H9 (cell line): ENCODE data around the gene TEX2. TPM values are rescaled to one million over a fixed set of nuclear protein-coding genes. Genes with fewer than 3 reads are reported as not detected.

Experiments used
- DNase-seq: peaks from one replicate; pipeline ENCODE4 v3.0.0-alpha.2; 2017
- H2AFZ ChIP-seq: one replicate; pipeline ENCODE4 v1.6.1; 2013; ENCODE audit warnings: mild to moderate bottlenecking, low read length, control low read depth, moderate library complexity
- H2AK5ac ChIP-seq: 2 replicates; pipeline ENCODE4 v1.6.1; 2013; ENCODE audit warnings: low read length, control low read depth, mixed read lengths; ENCODE audit not compliant: insufficient read length
- H2BK120ac ChIP-seq: one replicate; pipeline ENCODE4 v1.6.1; 2013; ENCODE audit warnings: low read depth, mild to moderate bottlenecking, low read length, control low read depth, inconsistent platforms; ENCODE audit not compliant: poor library complexity, severe bottlenecking
- H2BK12ac ChIP-seq: 2 replicates; pipeline ENCODE4 v1.6.1; 2013; ENCODE audit warnings: low read length, control low read depth, mixed read lengths, low read depth; ENCODE audit not compliant: insufficient read length
- H2BK15ac ChIP-seq: 2 replicates; pipeline ENCODE4 v1.6.1; 2013; ENCODE audit warnings: low read depth, low read length, control low read depth
- H2BK20ac ChIP-seq: one replicate; pipeline ENCODE4 v1.6.1; 2013; ENCODE audit warnings: low read depth, mild to moderate bottlenecking, low read length, control low read depth, inconsistent platforms; ENCODE audit not compliant: poor library complexity, severe bottlenecking
- H2BK5ac ChIP-seq: 2 replicates; pipeline ENCODE4 v1.6.1; 2013; ENCODE audit warnings: low read length, control low read depth, mixed read lengths; ENCODE audit not compliant: insufficient read length
- H3K14ac ChIP-seq: 2 replicates; pipeline ENCODE4 v1.6.1; 2013; ENCODE audit warnings: low read length, control low read depth; ENCODE audit not compliant: insufficient read depth
- H3K18ac ChIP-seq: 2 replicates; pipeline ENCODE4 v1.6.1; 2013; ENCODE audit warnings: low read depth, mild to moderate bottlenecking, mixed read lengths, low read length, control low read depth; ENCODE audit not compliant: insufficient read length
- H3K23ac ChIP-seq: 2 replicates; pipeline ENCODE4 v1.6.1; 2013; ENCODE audit warnings: low read length, control low read depth, mixed read lengths, low read depth; ENCODE audit not compliant: insufficient read length
- H3K23me2 ChIP-seq: 2 replicates; pipeline ENCODE4 v1.6.1; 2013; ENCODE audit warnings: low read depth, mild to moderate bottlenecking, mixed read lengths, low read length, control low read depth; ENCODE audit not compliant: insufficient read length, poor library complexity, severe bottlenecking
- H3K27ac ChIP-seq: 2 replicates; pipeline ENCODE4 v1.5.1; 2013; ENCODE audit warnings: low read length, control low read depth, mixed read lengths, low read depth; ENCODE audit not compliant: insufficient read length
- H3K27me3 ChIP-seq: 2 replicates; pipeline ENCODE4 v1.6.1; 2013; ENCODE audit warnings: low read length, control low read depth, inconsistent platforms; ENCODE audit not compliant: insufficient read depth
- H3K4ac ChIP-seq: 2 replicates; pipeline ENCODE4 v1.6.1; 2013; ENCODE audit warnings: low read depth, mild to moderate bottlenecking, control low read depth, inconsistent platforms, low read length, moderate library complexity
- H3K4me1 ChIP-seq: 2 replicates; pipeline ENCODE4 v1.6.1; 2013; ENCODE audit warnings: low read length, control low read depth, inconsistent platforms; ENCODE audit not compliant: insufficient read depth
- H3K4me2 ChIP-seq: 2 replicates; pipeline ENCODE4 v1.6.1; 2013; ENCODE audit warnings: low read length, control low read depth, mixed read lengths; ENCODE audit not compliant: insufficient read length, insufficient read depth
- H3K56ac ChIP-seq: 2 replicates; pipeline ENCODE4 v1.6.1; 2013; ENCODE audit warnings: low read depth, mild to moderate bottlenecking, mixed read lengths, low read length, control low read depth; ENCODE audit not compliant: insufficient read length
- H3K79me1 ChIP-seq: 2 replicates; pipeline ENCODE4 v1.6.1; 2013; ENCODE audit warnings: low read depth, mild to moderate bottlenecking, moderate library complexity, low read length, control low read depth, inconsistent platforms; ENCODE audit not compliant: insufficient read depth, poor library complexity, severe bottlenecking
- H3K79me2 ChIP-seq: 2 replicates; pipeline ENCODE4 v1.6.1; 2013; ENCODE audit warnings: low read length, control low read depth, inconsistent platforms; ENCODE audit not compliant: insufficient read depth
- H3K9ac ChIP-seq: 2 replicates; pipeline ENCODE4 v1.6.1; 2013; ENCODE audit warnings: low read length, control low read depth, mixed read lengths; ENCODE audit not compliant: insufficient read length; ENCODE audit errors: extremely low read depth
- H3K9me3 ChIP-seq: one replicate; pipeline ENCODE4 v1.6.1; 2013; ENCODE audit warnings: low read depth, low read length, inconsistent platforms; ENCODE audit not compliant: control insufficient read depth
- H3T11ph ChIP-seq: one replicate; pipeline ENCODE4 v1.6.1; 2013; ENCODE audit warnings: mild to moderate bottlenecking, low read length, control low read depth, inconsistent platforms
- H4K20me1 ChIP-seq: one replicate; pipeline ENCODE4 v1.6.1; 2013; ENCODE audit not compliant: control insufficient read depth, insufficient read length, insufficient read depth
- H4K5ac ChIP-seq: 2 replicates; pipeline ENCODE4 v1.6.1; 2013; ENCODE audit warnings: low read depth, mild to moderate bottlenecking, mixed read lengths, low read length, control low read depth; ENCODE audit not compliant: insufficient read length
- H4K8ac ChIP-seq: replicated peaks from 2 replicates; pipeline ENCODE4 v1.6.1; 2013; ENCODE audit warnings: low read length, control low read depth, mixed read lengths, low read depth; ENCODE audit not compliant: insufficient read length
- H4K91ac ChIP-seq: 2 replicates; pipeline ENCODE4 v1.6.1; 2013; ENCODE audit warnings: low read depth, mild to moderate bottlenecking, moderate library complexity, mixed read lengths, low read length, control low read depth; ENCODE audit not compliant: insufficient read length
- H3K27ac Mint-ChIP-seq, 3 experiments: 2 replicates in 2 of 3; 3 replicates in 1 of 3; pipeline ENCODE4 v1.8.0; 2020 to 2021; ENCODE audit warnings: mixed read lengths in 3 of 3, mild to moderate bottlenecking in 1 of 3, moderate library complexity in 1 of 3
- H3K27me3 Mint-ChIP-seq: 2 replicates; pipeline ENCODE4 v1.8.0; 2021; ENCODE audit warnings: low read depth, mild to moderate bottlenecking, moderate library complexity, mixed read lengths
- H3K36me3 Mint-ChIP-seq, 3 experiments: 2 replicates in 2 of 3; 3 replicates in 1 of 3; pipeline ENCODE4 v1.8.0; 2020 to 2021; ENCODE audit warnings: low read depth in 3 of 3, mixed read lengths in 3 of 3; ENCODE audit not compliant: insufficient read depth in 1 of 3
- H3K4me1 Mint-ChIP-seq, 2 experiments: 2 replicates each; pipeline ENCODE4 v1.8.0; 2020; ENCODE audit warnings: mixed read lengths in 2 of 2
- H3K4me3 Mint-ChIP-seq, 2 experiments: 2 replicates in 1 of 2; 3 replicates in 1 of 2; pipeline ENCODE4 v1.8.0; 2020 to 2021; ENCODE audit warnings: mild to moderate bottlenecking in 2 of 2, mixed read lengths in 2 of 2, moderate library complexity in 1 of 2
- H3K9me3 Mint-ChIP-seq, 2 experiments: 2 replicates in 1 of 2; 3 replicates in 1 of 2; pipeline ENCODE4 v1.8.0; 2020; ENCODE audit warnings: mild to moderate bottlenecking in 2 of 2, mixed read lengths in 2 of 2, moderate library complexity in 1 of 2
- WGBS: extraction: QIAGEN DNeasy Blood & Tissue Kit; methylation state at CpG from one replicate; pipeline ENCODE4 v1.1.7; 2013; ENCODE audit warnings: missing lambda C conversion rate, low lambda C conversion rate, mixed read lengths; ENCODE audit not compliant: insufficient read length; ENCODE audit errors: extremely low coverage; 5-methylcytosine and 5-hydroxymethylcytosine counted together
- total RNA-seq: library from RNA; stranded (reverse); gene quantifications from 2 replicates; pipeline ENCODE4 v1.2.1, GENCODE V29; 2021
- TF ChIP-seq, protein P1 (sequence below): fragments of 200-600 bp; sonication (generic); conservative IDR thresholded peaks from 3 replicates; pipeline ENCODE4 v1.8.0; 2021; ENCODE audit warnings: antibody characterized with exemption, mild to moderate bottlenecking

The TEX2 gene
- total RNA-seq, 1 experiment from 2014 or later, result 12.2 TPM

DNA sequence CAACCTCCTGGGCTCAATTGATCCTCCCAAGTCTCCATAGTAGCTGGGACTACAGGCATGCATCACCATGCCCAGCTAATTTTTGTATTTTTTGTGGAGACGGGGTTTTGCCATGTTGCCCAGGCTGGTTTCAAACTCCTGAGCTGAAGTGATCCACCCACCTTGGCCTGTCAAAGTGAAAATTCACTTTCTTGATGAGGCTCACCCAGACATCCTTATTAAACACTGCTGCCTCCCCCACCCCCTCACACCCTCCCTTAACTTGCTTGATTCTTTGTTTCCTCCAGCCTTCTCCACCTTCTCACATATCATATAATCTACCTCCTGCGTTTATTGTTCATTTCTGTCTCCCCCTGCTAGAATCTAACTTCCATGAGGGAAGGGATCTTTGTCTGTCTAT is 46.0 kb upstream of the TEX2 start:
- H4K91ac ChIP-seq, result no peak overlapping the region
- H3K18ac ChIP-seq, result no peak overlapping the region
- H3K4ac ChIP-seq, result no peak overlapping the region
- no peaks in the 10 kb centered on the region for H3K9me3 ChIP-seq
- no peak overlapping the region for H2BK5ac ChIP-seq
- H4K20me1 ChIP-seq, result no peaks in the 10 kb centered on the region
- TF ChIP-seq, protein P1, sequence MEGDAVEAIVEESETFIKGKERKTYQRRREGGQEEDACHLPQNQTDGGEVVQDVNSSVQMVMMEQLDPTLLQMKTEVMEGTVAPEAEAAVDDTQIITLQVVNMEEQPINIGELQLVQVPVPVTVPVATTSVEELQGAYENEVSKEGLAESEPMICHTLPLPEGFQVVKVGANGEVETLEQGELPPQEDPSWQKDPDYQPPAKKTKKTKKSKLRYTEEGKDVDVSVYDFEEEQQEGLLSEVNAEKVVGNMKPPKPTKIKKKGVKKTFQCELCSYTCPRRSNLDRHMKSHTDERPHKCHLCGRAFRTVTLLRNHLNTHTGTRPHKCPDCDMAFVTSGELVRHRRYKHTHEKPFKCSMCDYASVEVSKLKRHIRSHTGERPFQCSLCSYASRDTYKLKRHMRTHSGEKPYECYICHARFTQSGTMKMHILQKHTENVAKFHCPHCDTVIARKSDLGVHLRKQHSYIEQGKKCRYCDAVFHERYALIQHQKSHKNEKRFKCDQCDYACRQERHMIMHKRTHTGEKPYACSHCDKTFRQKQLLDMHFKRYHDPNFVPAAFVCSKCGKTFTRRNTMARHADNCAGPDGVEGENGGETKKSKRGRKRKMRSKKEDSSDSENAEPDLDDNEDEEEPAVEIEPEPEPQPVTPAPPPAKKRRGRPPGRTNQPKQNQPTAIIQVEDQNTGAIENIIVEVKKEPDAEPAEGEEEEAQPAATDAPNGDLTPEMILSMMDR, result no peak
- no peak overlapping the region for H3T11ph ChIP-seq
- H3K27me3 Mint-ChIP-seq, result no peaks in the 10 kb centered on the region
- H3K27me3 ChIP-seq, result no peaks in the 10 kb centered on the region
- no peak overlapping the region for H4K8ac ChIP-seq
- H3K56ac ChIP-seq, result no peak overlapping the region
- no peak overlapping the region for H2BK20ac ChIP-seq
- no peak overlapping the region for H3K9ac ChIP-seq
- H3K23ac ChIP-seq, result no peak overlapping the region
- H3K27ac Mint-ChIP-seq, result no peak overlapping the region
- WGBS, result no CpG with 5 or more reads among the region's 2 CpGs
- H3K4me1 ChIP-seq, result no peaks in the 10 kb centered on the region
- H2BK12ac ChIP-seq, result no peak overlapping the region
- H3K27ac ChIP-seq, result no peak overlapping the region
- H3K23me2 ChIP-seq, result no peaks in the 10 kb centered on the region
- no peak overlapping the region for H4K5ac ChIP-seq
- H2BK120ac ChIP-seq, result no peak overlapping the region
- DNase-seq, result no peak
- H2BK15ac ChIP-seq, result no peak overlapping the region
- no peaks in the 10 kb centered on the region for H3K36me3 Mint-ChIP-seq
- no peaks in the 10 kb centered on the region for H3K79me1 ChIP-seq
- no peaks in the 10 kb centered on the region for H3K79me2 ChIP-seq
- no peak overlapping the region for H2AK5ac ChIP-seq
- no peak overlapping the region for H3K4me2 ChIP-seq
- no peaks in the 10 kb centered on the region for H3K4me1 Mint-ChIP-seq
- no peak overlapping the region for H3K14ac ChIP-seq
- no peak overlapping the region for H3K4me3 Mint-ChIP-seq
- no peak overlapping the region for H2AFZ ChIP-seq
- H3K9me3 Mint-ChIP-seq, result peaks cover 0 to 2% of the 10 kb centered on the region in 2 experiments; a peak in 1 of 5 replicates
